NCI-H345 treated with DMSO at 0.1 percent for 48 hours (cell line): ENCODE results near the gene CMTM1.
"Not testable (repeated sequence)": the region's sequence is repeated elsewhere in the genome, so short reads cannot be mapped to it uniquely, and the experiment has no call there.

ENCODE experiments used
- DNase-seq: peaks from one replicate; lab custom pipeline; 2025; ENCODE audit not compliant: unreplicated experiment; lab: John Stamatoyannopoulos, UW

Gene CMTM1

GRCh38 chr16:66588981-66589713 lies 22.9 kb downstream of the CMTM1 start:
- no peak for DNase-seq

- no peak for DNase-seq
Measured at GRCh38 chr16:66590322-66590721, 24.1 kb downstream of the CMTM1 start.

- no peak for DNase-seq
Measured at GRCh38 chr16:66591018-66591417, 24.8 kb downstream of the CMTM1 start.

- no peak for DNase-seq
Measured at GRCh38 chr16:66592241-66592640, 26.0 kb downstream of the CMTM1 start.

- DNase-seq = no peak
Measured at GRCh38 chr16:66592814-66593213, 26.6 kb downstream of the CMTM1 start.

GRCh38 chr16:66594739-66595138 lies 28.5 kb downstream of the CMTM1 start:
- DNase-seq = no peak

GRCh38 chr16:66596559-66596958 lies 30.3 kb downstream of the CMTM1 start:
- not testable (repeated sequence) for DNase-seq

GRCh38 chr16:66596986-66597848 lies 31.0 kb downstream of the CMTM1 start:
- DNase-seq = no peak

- DNase-seq = no peak
Measured at GRCh38 chr16:66598111-66598510, 31.9 kb downstream of the CMTM1 start.

GRCh38 chr16:66599726-66600125 lies 33.5 kb downstream of the CMTM1 start:
- DNase-seq = no peak

GRCh38 chr16:66600477-66600876 lies 34.2 kb downstream of the CMTM1 start:
- DNase-seq = no peak

GRCh38 chr16:66601471-66601870 lies 35.2 kb downstream of the CMTM1 start:
- no peak for DNase-seq

- DNase-seq = peak; percentile 45
Measured at GRCh38 chr16:66603537-66604375, 37.5 kb downstream of the CMTM1 start.

- DNase-seq = peak; percentile 10
Measured at GRCh38 chr16:66604376-66605176, 38.3 kb downstream of the CMTM1 start, which contains the start of gene CMTM3. Gene CMTM3 (plus strand): TSS chr16:66604704. CDS start chr16:66604806, 102 bp downstream.

GRCh38 chr16:66605177-66605978 lies 39.1 kb downstream of the CMTM1 start:
- no peak for DNase-seq

GRCh38 chr16:66605979-66606751 lies 39.9 kb downstream of the CMTM1 start:
- no peak for DNase-seq

- DNase-seq = peak; percentile 12
Measured at GRCh38 chr16:66608241-66609138, 42.3 kb downstream of the CMTM1 start.

- no peak for DNase-seq
Measured at GRCh38 chr16:66609139-66609510, 42.9 kb downstream of the CMTM1 start.
